GM13977 (cell line): Measurements from ENCODE around the gene LIMS4.
"Not testable (repeated sequence)": the region's sequence is repeated elsewhere in the genome, so short reads cannot be mapped to it uniquely, and the experiment has no call there.

Experiments
- DNase-seq: peaks from one replicate; pipeline ENCODE4 v3.0.0; 2012; ENCODE audit warnings: low spot score
- in situ Hi-C: fragments of 300-500 bp; cut with MboI; formaldehyde crosslinking; loops from one replicate; pipeline ENCODE4 v1.12.0; 2022; ENCODE audit warnings: low sequenced_read_pairs, low pct_unique_long_range_greater_than_20kb, mixed read lengths, inconsistent platforms; ENCODE audit not compliant: unreplicated experiment

LIMS4 gene

GRCh38 chr2:110456291-110457213 lies 16.1 kb downstream of the LIMS4 start:
- DNase-seq, in situ Hi-C loops: not testable (repeated sequence)

- DNase-seq, in situ Hi-C loops: not testable (repeated sequence)
Measured at GRCh38 chr2:110455080-110455670, 17.4 kb downstream of the LIMS4 start.

- DNase-seq, in situ Hi-C loops: not testable (repeated sequence)
Measured at GRCh38 chr2:110450951-110451350, 21.7 kb downstream of the LIMS4 start.

- DNase-seq, in situ Hi-C loops: not testable (repeated sequence)
Measured at GRCh38 chr2:110449127-110449947, 23.3 kb downstream of the LIMS4 start.

- DNase-seq, in situ Hi-C loops: not testable (repeated sequence)
Measured at GRCh38 chr2:110446644-110447043, 26.0 kb downstream of the LIMS4 start.

- DNase-seq, in situ Hi-C loops: not testable (repeated sequence)
Measured at GRCh38 chr2:110443305-110444005, 29.2 kb downstream of the LIMS4 start.

- in situ Hi-C loops, DNase-seq: not testable (repeated sequence)
Measured at GRCh38 chr2:110441905-110442304, 30.7 kb downstream of the LIMS4 start.

GRCh38 chr2:110434565-110434964 lies 38.1 kb downstream of the LIMS4 start:
- DNase-seq, in situ Hi-C loops: not testable (repeated sequence)

- DNase-seq, in situ Hi-C loops: not testable (repeated sequence)
Measured at GRCh38 chr2:110425725-110426124, 46.9 kb downstream of the LIMS4 start.

GRCh38 chr2:110424421-110424820 lies 48.2 kb downstream of the LIMS4 start:
- in situ Hi-C loops, DNase-seq: not testable (repeated sequence)

- DNase-seq, in situ Hi-C loops: not testable (repeated sequence)
Measured at GRCh38 chr2:110423574-110423962, 49.0 kb downstream of the LIMS4 start.

GRCh38 chr2:110422852-110423573 lies 49.6 kb downstream of the LIMS4 start:
- DNase-seq, in situ Hi-C loops: not testable (repeated sequence)

GRCh38 chr2:110420641-110421354 lies 51.8 kb downstream of the LIMS4 start:
- in situ Hi-C loops, DNase-seq: not testable (repeated sequence)

- in situ Hi-C loops, DNase-seq: not testable (repeated sequence)
Measured at GRCh38 chr2:110407142-110407541, 65.5 kb downstream of the LIMS4 start.

- in situ Hi-C loops, DNase-seq: not testable (repeated sequence)
Measured at GRCh38 chr2:110404988-110405387, 67.6 kb downstream of the LIMS4 start.

- in situ Hi-C loops, DNase-seq: not testable (repeated sequence)
Measured at GRCh38 chr2:110404246-110404645, 68.4 kb downstream of the LIMS4 start.
